ENCODE measurements around the gene CEPT1. TPM values are rescaled to one million over a fixed set of nuclear protein-coding genes. Genes with fewer than 3 reads are reported as not detected.

The CEPT1 gene
- total and polyA plus RNA-seq, 5 donors, result 8.3 to 20.2 (median 18.4) TPM

Other genes with a start within 250 kb of the CEPT1 start
- 10 to 100 TPM; 13.4 to 17.2 (median 15.7) TPM for gene LRIF1, start 176.3 kb upstream of the CEPT1 start, total RNA-seq
- gene LRIF1, start 176.3 kb upstream of the CEPT1 start, polyA plus RNA-seq, result 18.1 TPM
- gene DRAM2, start 130 bp upstream of the CEPT1 start, total RNA-seq, result 10 to 100 TPM; 37.9 to 48.7 (median 39.4) TPM
- 36.4 TPM for gene DRAM2, start 130 bp upstream of the CEPT1 start, polyA plus RNA-seq
- 1 to 10 TPM; 2.1 to 4.5 (median 4.1) TPM for gene DENND2D, start 60.4 kb downstream of the CEPT1 start, total RNA-seq
- gene DENND2D, start 60.4 kb downstream of the CEPT1 start, polyA plus RNA-seq, result 2.1 TPM
- 10 to 100 TPM in 3 of 4 donors, 1 to 10 TPM in 1; 1.2 to 20.7 (median 14.7) TPM for gene CHI3L2, start 87.5 kb downstream of the CEPT1 start, total RNA-seq
- gene CHI3L2, start 87.5 kb downstream of the CEPT1 start, polyA plus RNA-seq, result 6.2 TPM
- gene CHIA, start 150.6 kb downstream of the CEPT1 start, total RNA-seq, result not detected
- gene CHIA, start 150.6 kb downstream of the CEPT1 start, polyA plus RNA-seq, result 0.09 TPM

All from right cardiac atrium (tissue), 5 donors.